NCI-H2227 (cell line): Measurements from ENCODE around the gene EME2.

Source experiments
- DNase-seq: peaks from one replicate; lab custom pipeline; 2025; ENCODE audit not compliant: unreplicated experiment; lab: John Stamatoyannopoulos, UW

Gene EME2

GRCh38 chr16:1766701-1767100 lies 5.9 kb upstream of the EME2 start:
- DNase-seq, result no peak

DNA sequence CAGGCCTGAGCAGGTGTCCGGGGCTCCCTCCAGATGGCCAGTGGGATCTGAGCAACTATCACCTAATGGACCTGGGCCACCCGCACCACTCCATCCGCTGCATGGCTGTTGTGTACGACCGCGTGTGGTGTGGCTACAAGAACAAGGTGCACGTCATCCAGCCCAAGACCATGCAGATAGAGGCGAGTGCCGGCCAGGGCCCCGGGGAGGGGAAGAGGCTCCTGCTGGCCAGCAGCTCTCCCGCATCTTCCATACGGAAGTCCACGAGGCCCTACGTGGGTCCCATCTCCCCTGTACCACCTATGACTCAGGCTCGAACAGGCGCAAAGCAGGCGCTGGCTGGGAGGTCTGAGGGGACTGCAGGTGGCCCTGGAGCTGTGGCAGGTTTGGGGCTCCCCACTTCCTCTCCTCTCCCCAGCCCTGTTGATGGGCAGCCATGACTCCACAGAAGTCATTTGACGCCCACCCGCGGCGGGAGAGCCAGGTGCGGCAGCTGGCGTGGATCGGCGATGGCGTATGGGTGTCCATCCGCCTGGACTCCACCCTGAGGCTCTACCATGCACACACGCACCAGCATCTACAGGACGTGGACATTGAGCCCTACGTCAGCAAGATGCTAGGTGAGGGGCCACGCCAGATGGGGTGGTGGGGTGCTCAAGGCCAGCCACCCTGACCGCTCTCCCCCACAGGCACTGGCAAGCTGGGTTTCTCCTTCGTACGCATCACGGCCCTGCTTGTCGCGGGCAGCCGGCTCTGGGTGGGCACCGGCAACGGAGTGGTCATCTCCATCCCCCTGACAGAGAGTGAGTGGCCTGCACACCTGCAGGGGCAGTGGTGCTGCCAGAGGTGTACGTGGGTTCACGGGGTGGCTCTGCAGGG lies 5.3 kb upstream of the EME2 start:
- no peak for DNase-seq

DNA sequence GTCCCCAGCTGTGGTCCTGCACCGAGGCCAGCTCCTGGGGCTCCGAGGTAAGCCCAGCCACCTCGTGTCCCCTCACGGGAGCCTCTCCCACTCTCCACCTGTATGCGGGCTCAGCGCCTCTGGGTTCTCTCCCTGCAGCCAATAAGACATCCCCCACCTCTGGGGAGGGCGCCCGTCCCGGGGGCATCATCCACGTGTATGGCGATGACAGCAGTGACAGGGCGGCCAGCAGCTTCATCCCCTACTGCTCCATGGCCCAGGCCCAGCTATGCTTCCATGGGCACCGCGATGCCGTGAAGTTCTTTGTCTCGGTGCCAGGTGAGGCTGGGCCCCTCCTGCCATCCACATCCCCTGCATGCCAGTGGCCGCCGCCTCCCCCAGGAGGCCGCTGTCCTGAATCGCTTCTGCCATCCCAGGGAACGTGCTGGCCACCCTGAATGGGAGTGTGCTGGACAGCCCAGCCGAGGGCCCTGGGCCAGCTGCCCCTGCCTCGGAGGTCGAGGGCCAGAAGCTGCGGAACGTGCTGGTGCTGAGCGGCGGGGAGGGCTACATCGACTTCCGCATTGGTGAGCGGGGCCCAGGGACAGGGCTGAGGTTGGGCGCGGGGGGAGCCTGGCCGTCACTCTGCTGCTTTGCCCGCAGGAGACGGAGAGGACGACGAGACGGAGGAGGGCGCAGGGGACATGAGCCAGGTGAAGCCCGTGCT lies 4.4 kb upstream of the EME2 start:
- no peak for DNase-seq

- no peak for DNase-seq
Observed at GRCh38 chr16:1768767-1769401, 3.7 kb upstream of the EME2 start.

- no peak for DNase-seq
Observed at GRCh38 chr16:1769402-1770300, 3.0 kb upstream of the EME2 start.

- DNase-seq, result peak; percentile 84
Observed at GRCh38 chr16:1770328-1771187, 2.1 kb upstream of the EME2 start.

- peak; percentile 68 for DNase-seq
Observed at GRCh38 chr16:1771188-1771863, 1.3 kb upstream of the EME2 start, which contains the start of gene NME3. Gene NME3, minus strand, starts transcription at chr16:1771543. Its CDS starts 9 bp downstream, at chr16:1771534.

DNA sequence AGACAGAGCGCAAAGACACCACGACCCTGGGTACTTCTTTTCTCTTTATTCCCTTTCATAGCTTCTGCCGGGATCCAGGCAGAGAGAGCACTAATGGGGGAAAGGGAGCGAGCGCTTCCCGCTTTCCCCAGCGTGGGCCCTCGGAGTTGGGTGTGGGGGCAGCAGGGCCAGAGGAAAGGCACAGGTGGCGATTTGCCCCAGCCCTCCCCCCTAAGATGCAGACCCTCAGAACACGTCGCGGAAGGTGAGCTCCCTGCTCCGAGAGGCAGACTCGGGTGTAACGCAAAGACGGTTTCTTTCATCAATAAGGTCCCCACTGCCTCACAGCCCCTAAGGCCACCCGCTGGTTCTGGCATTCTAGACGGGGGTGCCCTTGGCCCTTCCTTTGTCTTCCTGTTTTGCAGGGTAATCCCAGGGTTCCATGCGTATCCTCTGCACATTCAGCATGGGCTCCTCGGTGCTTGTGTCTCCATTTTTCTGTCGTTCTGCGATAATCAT lies 697 bp upstream of the EME2 start:
- no peak for DNase-seq

GRCh38 chr16:1772908-1773702 lies 495 bp downstream of the EME2 start, which contains the start of gene MRPS34:
Gene MRPS34, minus strand, starts transcription at chr16:1773134. Its CDS starts 15 bp downstream, at chr16:1773119.
- DNase-seq, result peak; percentile 94

DNA sequence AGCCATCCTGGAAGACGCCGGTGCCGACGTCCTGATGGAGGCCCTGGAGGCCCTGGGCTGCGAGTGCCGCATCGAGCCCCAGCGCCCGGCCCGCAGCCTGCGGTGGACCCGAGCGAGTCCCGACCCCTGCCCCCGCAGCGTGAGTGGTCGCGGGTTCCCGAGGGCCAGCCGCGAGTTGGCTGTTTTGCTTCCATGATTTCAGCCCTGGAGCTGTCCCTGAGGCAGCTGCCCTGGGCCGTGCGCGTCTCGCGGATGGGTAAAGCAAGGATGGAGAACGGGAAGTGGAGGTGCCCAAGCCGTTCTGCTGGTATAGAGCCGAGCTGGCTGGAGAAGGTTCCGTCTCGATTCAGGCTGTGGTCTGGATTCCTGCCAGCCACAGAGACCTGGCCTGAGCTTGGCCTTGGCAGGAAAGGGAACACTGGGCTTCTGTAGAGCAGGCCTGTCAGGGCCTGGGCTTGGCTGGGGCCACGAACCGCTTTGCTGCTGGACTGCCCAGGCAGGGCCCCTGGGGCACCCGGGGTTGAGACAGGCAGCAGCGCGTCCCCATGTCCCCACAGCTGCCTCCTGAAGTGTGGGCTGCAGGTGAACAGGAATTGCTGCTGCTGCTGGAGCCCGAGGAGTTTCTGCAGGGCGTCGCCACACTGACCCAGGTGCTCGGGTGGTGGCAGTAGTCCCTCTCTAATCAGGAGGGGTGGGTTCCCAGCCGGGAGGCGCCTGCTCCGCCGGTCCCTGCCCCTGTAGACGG lies 1.3 kb downstream of the EME2 start:
- DNase-seq, result no peak

DNA sequence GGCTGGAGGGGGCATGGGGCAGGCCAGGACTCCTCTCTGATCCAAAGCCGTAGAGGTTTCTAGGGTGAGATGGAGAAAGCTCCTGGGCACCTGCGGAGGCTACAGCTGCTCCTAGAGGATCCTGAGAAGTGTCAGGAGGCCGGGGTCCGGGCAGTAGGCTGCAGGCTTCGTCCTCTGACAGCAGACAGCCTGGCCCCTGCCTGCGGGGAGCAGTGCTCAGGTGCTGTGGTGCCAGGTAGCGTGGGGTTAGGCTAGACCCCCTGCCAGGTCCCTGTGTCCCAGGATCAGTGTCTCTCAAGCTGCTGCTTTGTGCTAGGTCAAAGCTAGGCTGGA lies 1.8 kb downstream of the EME2 start:
- DNase-seq, result no peak

GRCh38 chr16:1775006-1775845 lies 2.6 kb downstream of the EME2 start:
- DNase-seq, result no peak

- DNase-seq, result no peak
Observed at GRCh38 chr16:1775846-1776671, 3.4 kb downstream of the EME2 start.

DNA sequence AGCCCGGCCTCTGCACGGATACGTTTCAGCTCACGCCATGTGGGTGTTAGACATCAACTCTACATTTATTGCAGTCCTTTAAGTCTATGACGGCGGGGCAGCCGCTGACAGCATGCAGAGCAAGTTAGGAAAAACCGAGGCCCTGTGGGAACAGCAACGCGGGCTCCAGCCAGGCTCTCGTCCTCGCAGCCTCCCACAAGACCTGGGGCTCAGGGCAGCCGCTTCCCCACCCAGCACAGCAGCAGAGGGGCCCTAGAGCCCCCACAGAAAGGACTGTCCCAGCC lies 4.0 kb downstream of the EME2 start:
- no peak for DNase-seq

DNA sequence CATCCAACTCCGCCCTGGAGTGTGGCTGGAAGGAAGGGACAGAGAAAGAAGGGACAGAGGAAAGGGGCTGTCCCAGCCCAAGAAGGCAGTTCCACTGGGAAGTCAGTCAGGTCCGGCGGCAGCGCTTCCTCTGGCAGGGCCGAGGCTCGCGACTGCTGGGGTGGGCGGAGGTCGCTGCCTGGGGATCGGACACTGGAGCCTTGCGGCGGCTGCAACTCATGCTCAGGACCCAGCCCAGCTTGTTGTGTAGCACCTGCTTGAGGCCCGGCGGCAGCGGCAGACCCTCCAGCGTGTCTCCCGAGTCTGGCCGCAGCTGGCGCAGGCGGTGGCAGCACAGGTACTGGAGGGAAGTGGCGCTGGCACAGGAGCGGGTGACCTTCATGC lies 4.4 kb downstream of the EME2 start:
- no peak for DNase-seq
